ENCODE results near the gene DCX.
"Not testable (repeated sequence)": the region's sequence is repeated elsewhere in the genome, so short reads cannot be mapped to it uniquely, and the experiment has no call there.

DCX gene

GRCh38 chrX:111355523-111356115, 56.4 kb downstream of the DCX start:
- TF ChIP-seq CTCF (IDR thresholded peaks at IDR 0.05; ENCODE audit: insufficient read depth, missing control alignments), result no peak
- no peak for FAIRE-seq

GRCh38 chrX:111354496-111354895, 57.5 kb downstream of the DCX start:
- no peak for TF ChIP-seq CTCF (IDR thresholded peaks at IDR 0.05; ENCODE audit: insufficient read depth, missing control alignments)
- FAIRE-seq, result no peak
- no peak for DNase-seq (ENCODE audit: insufficient read length, low spot score)

More at GRCh38 chrX:111355523-111356115, 56.4 kb downstream of the DCX start:
- DNase-seq (ENCODE audit: insufficient read length, low spot score), result no peak

GRCh38 chrX:111353793-111354192, 58.2 kb downstream of the DCX start:
- no peak for FAIRE-seq
- TF ChIP-seq CTCF (IDR thresholded peaks at IDR 0.05; ENCODE audit: insufficient read depth, missing control alignments), result no peak
- DNase-seq (ENCODE audit: insufficient read length, low spot score), result no peak

- no peak for FAIRE-seq
- DNase-seq (ENCODE audit: insufficient read length, low spot score), result no peak
- TF ChIP-seq CTCF (IDR thresholded peaks at IDR 0.05; ENCODE audit: insufficient read depth, missing control alignments), result no peak
Observed at GRCh38 chrX:111352424-111352823, 59.6 kb downstream of the DCX start.

GRCh38 chrX:111349934-111350333, 62.1 kb downstream of the DCX start:
- FAIRE-seq, result no peak
- no peak for TF ChIP-seq CTCF (IDR thresholded peaks at IDR 0.05; ENCODE audit: insufficient read depth, missing control alignments)
- DNase-seq (ENCODE audit: insufficient read length, low spot score), result no peak

GRCh38 chrX:111349101-111349500, 62.9 kb downstream of the DCX start:
- DNase-seq (ENCODE audit: insufficient read length, low spot score) (no peak), FAIRE-seq (no peak)
- TF ChIP-seq CTCF (IDR thresholded peaks at IDR 0.05; ENCODE audit: insufficient read depth, missing control alignments), result no peak

GRCh38 chrX:111348429-111348828, 63.6 kb downstream of the DCX start:
- FAIRE-seq (no peak), DNase-seq (ENCODE audit: insufficient read length, low spot score) (no peak)
- TF ChIP-seq CTCF (IDR thresholded peaks at IDR 0.05; ENCODE audit: insufficient read depth, missing control alignments), result no peak

- not testable (repeated sequence) for DNase-seq (ENCODE audit: insufficient read length, low spot score); FAIRE-seq
Observed at GRCh38 chrX:111346150-111346549, 65.8 kb downstream of the DCX start.

All from D721Med (cell line).